ENCODE data around the gene B3GNT8.

DNA sequence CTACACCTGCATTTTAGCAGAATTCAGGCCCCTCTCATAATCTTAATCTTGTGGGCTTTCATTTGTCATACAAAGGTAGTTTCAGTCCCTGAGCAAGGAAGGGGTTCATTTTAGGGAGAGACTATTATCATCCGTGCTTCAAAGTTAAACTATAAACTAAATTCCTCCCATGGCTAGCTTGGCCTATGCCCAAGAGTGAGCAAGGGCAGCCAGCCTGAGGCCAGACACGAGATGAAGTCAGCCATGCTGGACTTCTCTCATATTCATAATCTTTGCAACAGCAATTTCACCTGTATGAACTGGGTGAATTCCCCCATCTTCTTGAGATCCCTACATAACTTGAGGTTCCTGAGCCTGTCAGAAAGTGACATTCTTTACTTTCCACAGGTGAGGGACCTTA, 28.8 kb upstream of the B3GNT8 start:
- no peak for TF ChIP-seq ESRRG (CRISPR knock-in tag; IDR thresholded peaks at IDR 0.05)
- no peak for TF ChIP-seq ZNF565 (CRISPR knock-in tag; conservative IDR thresholded peaks at IDR 0.05; ENCODE audit: low read depth)
- no peak for TF ChIP-seq RARB (CRISPR knock-in tag; IDR thresholded peaks at IDR 0.05)
- TF ChIP-seq ZNF70 (CRISPR knock-in tag; IDR thresholded peaks at IDR 0.05) = no peak
- TF ChIP-seq TOX (CRISPR knock-in tag; IDR thresholded peaks at IDR 0.05; ENCODE audit: borderline replicate concordance) = no peak
- TF ChIP-seq, protein P1, sequence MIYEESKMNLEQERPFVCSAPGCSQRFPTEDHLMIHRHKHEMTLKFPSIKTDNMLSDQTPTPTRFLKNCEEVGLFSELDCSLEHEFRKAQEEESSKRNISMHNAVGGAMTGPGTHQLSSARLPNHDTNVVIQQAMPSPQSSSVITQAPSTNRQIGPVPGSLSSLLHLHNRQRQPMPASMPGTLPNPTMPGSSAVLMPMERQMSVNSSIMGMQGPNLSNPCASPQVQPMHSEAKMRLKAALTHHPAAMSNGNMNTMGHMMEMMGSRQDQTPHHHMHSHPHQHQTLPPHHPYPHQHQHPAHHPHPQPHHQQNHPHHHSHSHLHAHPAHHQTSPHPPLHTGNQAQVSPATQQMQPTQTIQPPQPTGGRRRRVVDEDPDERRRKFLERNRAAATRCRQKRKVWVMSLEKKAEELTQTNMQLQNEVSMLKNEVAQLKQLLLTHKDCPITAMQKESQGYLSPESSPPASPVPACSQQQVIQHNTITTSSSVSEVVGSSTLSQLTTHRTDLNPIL (CRISPR knock-in tag; IDR thresholded peaks at IDR 0.05; ENCODE audit: low read depth) = no peak
- no peak for TF ChIP-seq ZC3H10 (CRISPR knock-in tag; IDR thresholded peaks at IDR 0.05)
- no peak for TF ChIP-seq OSR1 (CRISPR knock-in tag; IDR thresholded peaks at IDR 0.05)
- TF ChIP-seq, protein P2, sequence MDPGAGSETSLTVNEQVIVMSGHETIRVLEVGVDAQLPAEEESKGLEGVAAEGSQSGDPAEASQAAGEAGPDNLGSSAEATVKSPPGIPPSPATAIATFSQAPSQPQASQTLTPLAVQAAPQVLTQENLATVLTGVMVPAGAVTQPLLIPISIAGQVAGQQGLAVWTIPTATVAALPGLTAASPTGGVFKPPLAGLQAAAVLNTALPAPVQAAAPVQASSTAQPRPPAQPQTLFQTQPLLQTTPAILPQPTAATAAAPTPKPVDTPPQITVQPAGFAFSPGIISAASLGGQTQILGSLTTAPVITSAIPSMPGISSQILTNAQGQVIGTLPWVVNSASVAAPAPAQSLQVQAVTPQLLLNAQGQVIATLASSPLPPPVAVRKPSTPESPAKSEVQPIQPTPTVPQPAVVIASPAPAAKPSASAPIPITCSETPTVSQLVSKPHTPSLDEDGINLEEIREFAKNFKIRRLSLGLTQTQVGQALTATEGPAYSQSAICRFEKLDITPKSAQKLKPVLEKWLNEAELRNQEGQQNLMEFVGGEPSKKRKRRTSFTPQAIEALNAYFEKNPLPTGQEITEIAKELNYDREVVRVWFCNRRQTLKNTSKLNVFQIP (CRISPR knock-in tag; IDR thresholded peaks at IDR 0.05; ENCODE audit: borderline replicate concordance, low read depth) = no peak
- TF ChIP-seq ARNTL (CRISPR knock-in tag; IDR thresholded peaks at IDR 0.05; ENCODE audit: borderline replicate concordance, low read depth) = no peak
- no peak for TF ChIP-seq PPARA (CRISPR knock-in tag; IDR thresholded peaks at IDR 0.05; ENCODE audit: borderline replicate concordance)
- TF ChIP-seq, protein P3, sequence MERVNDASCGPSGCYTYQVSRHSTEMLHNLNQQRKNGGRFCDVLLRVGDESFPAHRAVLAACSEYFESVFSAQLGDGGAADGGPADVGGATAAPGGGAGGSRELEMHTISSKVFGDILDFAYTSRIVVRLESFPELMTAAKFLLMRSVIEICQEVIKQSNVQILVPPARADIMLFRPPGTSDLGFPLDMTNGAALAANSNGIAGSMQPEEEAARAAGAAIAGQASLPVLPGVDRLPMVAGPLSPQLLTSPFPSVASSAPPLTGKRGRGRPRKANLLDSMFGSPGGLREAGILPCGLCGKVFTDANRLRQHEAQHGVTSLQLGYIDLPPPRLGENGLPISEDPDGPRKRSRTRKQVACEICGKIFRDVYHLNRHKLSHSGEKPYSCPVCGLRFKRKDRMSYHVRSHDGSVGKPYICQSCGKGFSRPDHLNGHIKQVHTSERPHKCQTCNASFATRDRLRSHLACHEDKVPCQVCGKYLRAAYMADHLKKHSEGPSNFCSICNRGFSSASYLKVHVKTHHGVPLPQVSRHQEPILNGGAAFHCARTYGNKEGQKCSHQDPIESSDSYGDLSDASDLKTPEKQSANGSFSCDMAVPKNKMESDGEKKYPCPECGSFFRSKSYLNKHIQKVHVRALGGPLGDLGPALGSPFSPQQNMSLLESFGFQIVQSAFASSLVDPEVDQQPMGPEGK (CRISPR knock-in tag; IDR thresholded peaks at IDR 0.05; ENCODE audit: borderline replicate concordance) = no peak
- no peak for TF ChIP-seq ZFP3 (CRISPR knock-in tag; IDR thresholded peaks at IDR 0.05)

All from SK-N-SH treated with all-trans-retinoic acid at 6 μM for 48 hours (cell line).